CD4-positive, alpha-beta T cell treated with Interleukin-17A for 4 hours (primary cell): ENCODE data around the gene GRID1.
"Not testable (repeated sequence)": the region's sequence is repeated elsewhere in the genome, so short reads cannot be mapped to it uniquely, and the experiment has no call there.

ENCODE experiments used
- DNase-seq: peaks from one replicate; pipeline ENCODE4 v3.0.0-alpha.2; 2020; ENCODE audit warnings: mixed read lengths

Gene GRID1

DNA sequence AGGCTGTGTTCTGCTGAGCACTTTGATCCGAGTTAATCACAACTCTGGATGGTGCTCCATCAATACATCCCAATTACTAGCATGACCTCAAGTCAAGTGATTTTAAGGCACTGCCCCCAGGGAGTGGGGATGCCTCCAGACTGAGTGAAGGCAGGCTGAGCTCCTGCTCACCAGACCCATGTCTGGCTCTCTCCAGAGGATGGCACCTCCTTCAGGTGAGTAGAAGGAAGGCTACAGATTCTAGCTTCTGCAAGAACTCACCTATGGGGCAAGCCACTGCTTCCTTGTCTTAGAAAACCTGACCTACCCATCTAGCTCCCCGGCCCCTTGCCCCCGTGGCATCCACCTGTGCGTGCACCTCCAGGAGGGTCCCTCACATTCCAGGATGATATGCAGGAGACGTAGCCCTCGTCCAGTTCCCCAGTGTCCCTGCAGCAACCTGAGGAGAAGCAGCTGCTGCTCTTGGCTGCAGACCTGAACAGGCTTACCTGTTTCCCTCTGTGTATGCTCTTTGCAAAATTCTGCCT, 390.3 kb downstream of the GRID1 start:
- DNase-seq = no peak

DNA sequence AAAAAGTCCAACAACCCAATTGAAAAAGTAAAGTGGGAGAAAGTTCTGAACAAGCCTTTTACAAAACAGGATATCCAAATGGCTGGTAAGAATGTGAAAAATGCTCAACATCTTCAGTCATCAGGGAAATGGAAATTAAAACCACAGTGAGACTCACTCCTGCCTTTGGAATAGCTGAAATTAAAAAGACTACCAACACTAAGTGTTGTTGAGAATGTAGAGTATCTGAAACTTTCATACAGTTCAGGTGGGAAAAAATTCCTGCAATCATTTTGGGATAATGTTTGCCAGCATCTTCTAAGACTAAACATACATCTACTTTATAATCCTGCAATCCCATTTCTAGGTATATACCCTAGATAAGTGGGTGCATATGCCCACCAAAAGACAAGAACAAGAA, 395.1 kb downstream of the GRID1 start:
- no peak for DNase-seq

DNA sequence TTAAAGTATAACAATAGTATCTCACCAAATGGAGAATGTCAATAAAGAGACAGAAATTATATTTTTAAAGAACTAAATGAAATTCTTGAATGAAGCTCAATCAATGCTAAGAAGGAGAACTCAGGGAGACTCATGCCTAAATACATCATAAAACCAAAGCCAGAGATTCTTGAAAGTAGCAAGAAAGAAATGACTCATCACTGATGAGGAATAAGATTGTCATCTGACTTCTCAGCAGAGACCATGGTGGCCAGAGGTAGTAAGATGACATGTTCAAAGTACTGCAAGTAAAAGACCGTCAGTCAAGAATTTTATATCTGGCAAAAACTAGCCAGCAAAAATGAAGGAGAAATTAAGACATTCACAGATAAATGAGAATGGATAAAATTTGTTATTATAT, 399.0 kb downstream of the GRID1 start:
- DNase-seq = no peak

DNA sequence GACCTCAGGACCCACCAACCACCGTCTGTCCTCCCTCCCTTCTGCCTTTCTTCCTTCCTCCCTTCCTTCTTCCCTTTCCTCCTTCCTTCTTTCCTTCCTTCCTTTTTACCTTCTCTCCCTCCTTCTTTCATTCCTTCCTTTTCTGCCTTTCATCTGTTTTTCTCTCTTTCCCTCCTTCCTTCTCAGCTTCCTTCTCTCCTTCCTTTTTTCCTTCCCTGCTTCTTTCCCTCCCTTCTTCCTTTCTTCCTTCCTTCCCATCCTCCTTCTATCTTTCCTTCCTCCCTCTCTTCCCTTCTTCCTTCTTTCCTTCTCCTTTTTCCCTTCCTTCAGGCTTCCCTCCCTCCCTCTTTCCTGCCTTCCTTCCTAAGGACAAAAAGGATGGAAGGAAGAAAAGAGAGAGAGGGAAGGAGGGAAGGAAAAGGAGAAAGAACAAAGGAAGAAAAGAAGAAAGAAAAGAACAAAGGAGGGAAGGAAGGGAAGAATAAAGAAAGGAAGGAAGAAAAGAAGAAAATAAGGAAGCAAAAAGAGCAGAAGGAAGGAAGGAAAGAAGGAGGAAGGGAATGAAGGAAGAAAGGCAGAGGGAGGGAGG, 405.0 kb downstream of the GRID1 start:
- no peak for DNase-seq

DNA sequence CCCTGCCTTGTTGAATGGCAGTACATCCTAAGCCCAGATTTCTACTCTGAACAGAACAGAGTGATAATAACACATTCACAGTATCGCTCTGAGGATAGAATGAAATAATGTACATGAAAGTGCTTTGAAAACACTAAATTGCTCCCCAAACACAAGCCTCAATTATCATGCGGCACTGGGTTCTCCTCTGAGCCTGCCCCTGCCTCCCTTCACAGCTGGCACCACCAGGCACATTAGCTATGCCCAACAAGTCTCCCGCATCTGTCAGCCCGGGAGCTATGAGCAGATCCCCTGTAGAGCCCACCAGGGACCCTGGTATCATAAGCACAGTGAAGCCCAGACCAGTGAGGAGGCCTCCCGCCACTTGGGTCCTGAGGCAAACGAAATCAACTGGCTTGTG, 405.5 kb downstream of the GRID1 start:
- no peak for DNase-seq

DNA sequence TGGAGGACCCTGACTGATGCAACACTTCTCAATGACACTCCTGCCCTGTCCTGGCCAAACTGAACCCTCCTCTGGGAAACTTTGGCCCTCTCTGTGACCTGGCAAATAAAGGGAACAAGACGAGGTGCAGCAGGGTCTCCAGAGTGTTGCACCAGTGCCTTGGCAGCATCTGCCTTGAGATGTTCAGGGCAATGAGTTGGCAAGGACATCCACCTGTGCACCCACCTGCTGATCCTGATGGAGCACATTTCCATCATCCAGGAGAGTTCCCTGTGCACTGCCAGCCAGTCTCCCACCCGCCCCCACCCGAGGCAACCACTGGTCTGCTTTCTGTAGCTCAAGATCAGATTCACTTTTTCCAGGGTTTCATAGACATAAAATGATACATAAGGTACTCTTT, 407.4 kb downstream of the GRID1 start:
- no peak for DNase-seq

DNA sequence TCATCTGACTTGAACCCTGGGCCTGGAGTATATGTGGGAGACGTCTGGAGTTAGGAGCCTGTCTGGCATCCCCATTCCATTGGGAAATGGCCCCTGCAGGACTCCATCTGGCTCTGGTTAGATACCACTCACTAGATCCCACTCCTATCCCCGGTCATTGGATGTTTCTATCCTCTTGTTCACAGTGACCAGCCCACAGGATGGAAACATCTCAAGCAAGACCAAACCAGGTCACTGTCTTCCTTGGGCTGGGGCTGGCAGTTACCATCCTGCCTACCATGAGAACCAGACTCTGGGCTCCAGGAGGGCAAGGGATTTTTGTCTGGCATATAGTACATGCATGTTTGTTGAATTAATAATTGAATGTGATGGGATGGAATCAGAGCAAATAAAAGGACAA, 415.7 kb downstream of the GRID1 start:
- DNase-seq = no peak

DNA sequence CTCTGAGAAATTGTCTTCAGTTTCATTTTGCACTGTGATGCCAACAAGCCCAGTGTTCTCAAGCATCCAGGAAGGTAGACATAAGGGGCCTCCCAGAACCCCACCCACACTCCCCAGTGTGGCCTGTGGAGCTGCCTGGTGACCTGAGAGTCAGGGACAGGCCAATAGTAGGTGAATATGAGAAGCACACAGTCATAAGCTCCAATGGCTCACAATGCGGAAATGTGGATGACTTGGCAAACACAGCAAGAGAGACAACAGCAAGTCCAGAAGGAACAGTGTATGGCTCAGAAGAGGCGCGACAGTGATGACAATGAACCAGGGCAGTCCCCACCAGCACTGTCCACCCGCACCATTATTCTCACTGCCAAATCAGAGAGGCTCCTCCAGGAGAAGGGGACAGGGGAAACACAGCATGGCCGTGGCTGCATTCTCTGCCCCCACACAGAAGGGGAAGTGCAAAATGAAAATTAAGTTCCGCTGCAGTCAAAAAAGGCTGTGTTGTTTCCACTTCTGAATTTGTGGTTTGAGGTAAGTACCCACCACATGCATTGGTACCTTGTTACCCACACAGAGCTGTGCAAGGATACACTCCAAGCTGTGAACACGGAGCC, 419.8 kb downstream of the GRID1 start:
- no peak for DNase-seq

DNA sequence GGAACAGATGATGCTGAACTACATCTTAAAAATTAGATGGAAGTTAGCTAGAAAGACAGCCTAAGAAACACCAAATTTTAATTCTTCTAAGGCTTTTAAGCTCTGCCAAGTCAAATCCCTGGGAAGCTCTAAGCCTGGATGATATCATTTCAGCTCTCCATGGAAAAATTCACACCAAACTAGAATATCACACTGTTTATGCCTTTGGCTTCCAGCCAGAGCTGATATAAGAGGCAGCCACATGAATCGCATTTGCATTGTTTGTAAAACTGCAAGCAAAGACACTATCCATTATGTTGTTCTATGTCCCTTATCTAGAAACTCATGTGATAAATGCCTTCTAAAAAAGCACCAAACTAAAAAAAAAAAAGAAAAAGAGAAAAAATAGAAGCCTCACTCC, 430.4 kb downstream of the GRID1 start:
- DNase-seq = no peak

DNA sequence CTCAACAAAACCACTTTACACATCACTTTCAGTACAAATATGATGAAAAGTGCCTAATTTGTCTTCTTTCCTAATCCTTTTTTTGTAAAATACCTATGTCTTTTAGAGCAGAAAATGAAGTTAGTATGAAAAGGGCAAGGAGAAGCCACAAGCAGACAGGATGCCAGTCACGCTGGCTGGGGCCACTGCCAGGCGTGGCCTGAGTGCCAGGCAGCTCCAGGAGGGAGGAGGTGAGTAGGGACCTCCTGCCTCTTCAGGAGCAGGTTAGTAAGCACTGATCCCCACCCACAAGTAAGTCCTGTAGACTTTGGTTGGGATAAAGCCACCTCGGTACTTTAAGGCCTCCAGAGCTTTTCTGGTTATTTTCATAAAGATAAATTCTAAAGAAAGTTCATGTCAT, 432.0 kb downstream of the GRID1 start:
- no peak for DNase-seq

DNA sequence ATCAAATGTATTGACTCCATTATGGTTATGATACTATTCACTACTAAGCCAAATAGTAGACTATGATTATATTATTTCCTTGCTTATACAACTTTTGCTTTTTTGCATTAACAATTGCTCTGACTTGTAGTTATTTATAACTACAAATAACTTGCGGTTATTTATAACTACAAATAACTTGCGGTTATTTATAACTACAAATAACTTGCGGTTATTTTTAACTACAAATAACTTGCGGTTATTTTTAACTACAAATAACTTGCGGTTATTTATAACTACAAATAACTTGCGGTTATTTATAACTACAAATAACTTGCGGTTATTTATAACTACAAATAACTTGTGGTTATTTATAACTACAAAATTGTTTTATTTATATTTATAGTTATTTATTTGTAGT, 436.6 kb downstream of the GRID1 start:
- not testable (repeated sequence) for DNase-seq

DNA sequence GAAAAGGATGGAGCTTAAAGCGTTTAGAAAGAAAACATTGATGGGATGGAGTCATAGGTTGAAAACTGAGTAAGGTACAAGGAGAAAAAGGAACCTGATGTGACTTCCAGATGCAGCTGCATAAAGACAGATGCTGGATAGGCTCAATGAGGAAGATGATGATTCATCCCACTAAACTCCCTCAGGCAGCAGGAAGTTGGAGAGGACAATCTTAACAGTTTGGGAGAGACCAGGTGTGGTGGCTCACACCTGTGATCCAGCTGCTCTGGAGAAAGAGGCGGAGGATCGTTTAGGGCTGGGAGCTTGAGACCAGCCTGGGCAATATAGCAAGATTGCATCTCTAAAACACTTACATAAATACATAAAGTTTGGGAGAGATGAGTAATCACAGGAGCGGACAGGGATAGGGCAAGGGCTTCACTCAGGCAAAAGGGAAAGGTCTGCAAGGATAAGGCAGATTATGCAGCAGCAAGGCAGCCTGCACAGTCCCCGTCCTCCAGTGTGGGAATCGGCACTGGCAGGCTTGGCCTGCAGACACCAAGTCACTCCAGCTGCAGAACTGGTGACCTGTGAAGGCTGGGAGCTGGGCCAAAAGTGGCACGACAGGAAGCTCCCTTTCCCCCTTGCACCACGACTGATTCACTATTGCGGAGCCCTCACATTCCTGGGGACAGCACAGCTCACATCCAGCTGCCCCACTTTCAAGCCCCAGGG, 438.5 kb downstream of the GRID1 start:
- DNase-seq = no peak

DNA sequence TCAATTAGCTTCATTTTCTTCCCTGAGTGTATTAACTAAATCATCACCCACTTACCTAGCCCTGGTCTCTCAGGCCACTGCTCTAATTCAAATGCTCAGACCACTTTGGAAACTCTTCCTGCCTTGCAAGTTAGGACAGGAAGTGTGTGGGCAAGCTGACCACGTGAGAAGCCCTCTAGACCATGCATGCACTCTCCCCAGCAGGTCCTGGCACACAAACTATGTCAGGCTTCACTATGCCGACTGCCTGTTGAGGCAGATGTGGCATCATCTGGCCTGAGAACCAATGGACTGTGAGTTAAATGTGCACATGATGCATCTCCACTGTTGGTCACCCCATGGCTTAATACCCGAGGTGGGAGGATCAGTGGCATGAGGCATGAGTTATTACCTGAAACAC, 439.6 kb downstream of the GRID1 start:
- DNase-seq = no peak

DNA sequence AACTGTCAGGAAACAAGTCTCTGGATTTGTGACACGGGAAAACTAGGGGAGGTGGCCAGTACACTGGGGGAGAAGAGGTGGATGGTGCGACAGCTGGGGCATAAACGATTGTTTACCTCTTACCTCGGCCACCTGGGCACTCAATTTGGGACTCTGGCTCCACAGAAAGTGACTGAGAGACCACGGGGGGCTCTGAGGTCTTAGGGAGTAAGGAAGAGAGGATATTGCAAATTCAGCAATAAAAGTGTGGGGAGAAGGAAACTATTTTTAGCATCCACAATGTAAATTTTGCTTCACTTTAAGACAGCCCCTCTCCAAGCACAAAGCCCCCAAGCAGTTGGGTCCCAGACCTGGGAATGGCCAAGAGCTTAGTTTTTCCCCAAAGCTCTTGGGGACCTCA, 440.5 kb downstream of the GRID1 start:
- DNase-seq = no peak

DNA sequence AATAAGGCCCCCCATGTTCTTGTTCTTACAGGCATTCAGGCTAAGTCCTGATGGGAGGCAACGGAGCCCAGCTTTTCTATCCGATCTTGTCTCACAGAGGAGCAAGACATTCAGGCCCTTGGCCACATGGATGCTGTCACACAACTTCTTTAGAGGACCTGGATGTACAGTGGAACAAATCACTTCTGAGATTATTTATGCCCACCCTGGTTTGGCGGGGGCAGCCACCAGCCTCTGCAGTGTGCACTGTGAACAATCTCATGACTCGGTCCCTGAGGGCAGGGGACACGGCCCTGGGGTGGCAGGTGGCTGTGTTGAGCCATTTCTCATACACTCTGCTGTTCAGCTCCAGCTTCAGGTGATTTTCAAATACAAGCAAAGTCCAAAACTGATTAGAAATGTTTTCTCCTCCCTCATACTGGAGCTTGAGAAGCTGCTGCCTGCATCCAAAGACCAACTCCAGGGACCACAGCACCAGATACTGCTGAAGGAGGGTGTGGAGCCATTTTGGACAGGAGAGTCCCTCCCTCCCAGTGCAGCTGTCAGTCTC, 441.3 kb downstream of the GRID1 start:
- no peak for DNase-seq

DNA sequence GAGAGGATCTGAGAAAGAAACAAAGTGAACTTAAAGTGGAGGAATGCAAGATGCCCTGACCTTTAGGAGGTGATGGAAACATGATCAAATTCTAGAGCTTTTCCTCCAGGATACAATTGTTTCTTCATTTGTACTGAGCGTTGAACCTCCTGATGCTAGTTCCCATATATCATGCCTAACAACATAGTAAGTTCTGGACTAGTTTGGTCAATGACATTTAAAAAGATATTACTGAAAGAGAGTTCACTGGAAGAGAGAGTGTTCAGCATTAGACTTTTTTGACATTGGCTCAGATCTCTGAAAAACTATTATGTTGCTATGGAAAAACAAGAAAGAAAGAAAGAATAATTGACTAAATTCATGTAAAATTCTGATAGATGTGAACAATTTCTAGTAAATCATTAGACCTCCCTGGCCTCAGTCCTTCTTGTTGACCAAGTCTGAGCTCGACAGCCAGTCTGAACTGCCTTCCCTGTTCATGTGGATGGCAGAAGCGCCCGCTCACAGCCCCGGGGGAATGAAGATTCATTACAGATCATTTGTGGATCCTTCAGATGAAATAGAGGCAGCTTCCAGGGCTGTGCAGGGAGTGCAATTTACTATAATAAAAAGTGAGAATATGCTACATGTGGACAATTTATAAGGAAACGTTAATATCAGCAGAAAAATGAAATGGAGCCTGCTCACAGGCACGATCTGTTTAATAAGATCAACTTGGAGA, 442.1 kb downstream of the GRID1 start:
- DNase-seq = no peak

DNA sequence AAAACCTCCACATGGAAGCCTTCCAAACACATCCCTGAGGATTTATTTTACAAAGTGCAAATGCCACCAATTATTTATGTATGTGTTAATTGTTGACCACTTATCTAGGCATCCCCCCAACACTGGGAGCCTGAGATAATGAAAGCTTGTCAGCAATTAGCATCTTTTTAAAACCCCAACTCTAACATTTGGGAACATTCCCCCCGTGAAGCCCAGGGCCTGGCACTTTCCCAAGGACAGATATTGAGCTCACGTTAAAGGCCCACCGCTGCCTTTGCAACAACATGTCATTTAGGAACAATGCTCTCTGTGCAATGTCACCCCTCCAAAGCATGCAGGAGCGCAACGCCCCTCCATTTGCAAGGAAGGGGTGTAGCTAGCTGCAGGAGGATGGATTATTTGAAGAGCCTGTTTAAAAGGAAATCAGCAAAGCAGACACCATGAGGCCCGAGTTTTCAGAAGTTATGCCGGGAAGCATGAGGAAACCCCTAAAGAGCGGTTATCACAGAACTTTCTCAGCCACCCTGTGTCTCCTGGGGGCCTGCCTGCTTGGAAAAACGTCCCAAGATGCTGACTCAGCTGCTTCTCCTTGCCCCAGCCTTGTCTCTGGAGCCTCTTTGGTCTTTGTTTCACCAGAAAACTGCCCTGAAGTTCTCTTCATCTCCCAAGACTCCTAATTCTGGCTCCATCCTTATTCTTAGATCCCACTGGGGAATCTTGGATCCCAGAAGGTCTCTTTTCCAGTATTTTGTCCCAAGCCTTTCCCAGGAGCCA, 444.1 kb downstream of the GRID1 start:
- DNase-seq = no peak

DNA sequence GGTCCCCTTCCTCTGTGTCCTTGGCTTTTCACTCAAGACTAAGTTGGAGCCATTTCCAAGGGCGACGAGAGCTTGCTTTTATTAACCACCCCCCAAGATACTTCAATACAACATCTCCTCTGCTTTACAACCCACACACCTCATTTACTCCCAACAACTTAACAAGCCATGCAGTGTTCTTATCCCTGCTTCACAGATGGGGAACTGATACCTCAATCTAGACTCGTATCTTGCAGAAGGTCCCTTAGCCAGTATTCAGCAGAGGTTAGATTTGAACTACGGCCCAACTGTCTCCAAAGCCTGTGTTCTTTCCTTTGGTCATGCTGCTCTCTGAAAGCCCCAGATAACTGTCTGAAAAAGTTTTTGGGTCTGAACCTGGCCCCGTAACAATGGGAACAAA, 444.8 kb downstream of the GRID1 start:
- no peak for DNase-seq

DNA sequence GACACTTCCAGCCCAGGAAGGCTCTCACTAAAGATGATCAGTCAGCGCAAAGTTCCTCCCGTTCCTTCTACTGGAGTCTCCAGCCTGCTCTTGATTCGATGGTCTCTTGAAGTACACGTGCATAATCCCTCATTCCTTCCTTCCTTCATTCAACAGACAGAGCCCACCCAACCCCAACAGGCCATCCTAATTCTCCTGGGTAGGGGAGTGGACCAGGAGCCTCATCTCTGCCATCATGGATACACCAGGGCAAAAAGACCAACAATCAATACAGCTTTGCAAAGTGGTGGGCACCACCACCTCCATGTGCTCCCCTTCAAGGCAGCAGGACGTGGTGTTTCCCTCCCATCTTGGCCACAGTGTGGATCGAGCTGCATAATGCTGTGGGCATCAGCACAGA, 446.3 kb downstream of the GRID1 start:
- no peak for DNase-seq

DNA sequence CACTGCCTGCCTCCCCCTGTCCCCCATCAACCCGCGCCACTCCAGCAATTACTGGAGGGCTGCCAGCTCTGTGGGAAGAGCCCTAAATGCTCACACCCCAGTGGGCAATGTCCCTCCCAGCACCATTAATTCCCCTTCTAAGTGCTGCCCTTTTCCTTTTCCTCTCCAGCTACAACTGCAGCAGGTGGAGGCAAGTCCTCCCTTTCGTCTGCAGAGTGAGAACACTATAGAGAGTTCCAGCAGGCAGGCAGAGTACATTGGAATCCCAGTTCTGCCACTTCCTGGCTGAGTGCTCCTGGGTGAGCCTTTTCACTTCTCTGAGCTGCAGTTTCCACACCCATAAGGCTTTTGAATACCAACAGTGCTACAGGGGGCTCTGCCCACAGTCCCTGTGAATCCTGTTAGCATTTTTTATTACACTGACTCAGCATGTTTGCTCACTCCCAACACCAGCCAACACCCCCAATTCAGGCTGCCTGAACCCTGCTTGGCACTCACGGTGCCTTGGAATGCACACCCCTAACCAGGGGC, 447.0 kb downstream of the GRID1 start:
- no peak for DNase-seq

DNA sequence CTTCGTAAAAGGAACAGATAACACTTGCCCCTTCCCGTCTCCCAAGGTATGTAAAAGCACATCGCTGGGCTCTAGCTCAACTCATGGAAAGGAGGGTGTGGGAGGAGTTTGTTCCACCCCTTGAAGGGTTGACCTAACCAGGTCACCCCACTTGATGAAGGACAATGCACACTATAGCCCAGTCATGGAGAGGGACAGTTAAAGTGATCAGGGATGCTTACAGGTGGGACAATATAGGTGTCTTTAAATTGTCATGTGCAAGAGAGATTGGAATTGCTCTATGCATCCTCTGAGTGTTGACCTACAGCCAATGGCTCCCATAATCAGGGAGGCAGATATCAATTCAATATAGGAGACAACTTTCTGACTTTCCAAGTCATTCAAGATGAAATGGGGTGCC, 448.2 kb downstream of the GRID1 start:
- no peak for DNase-seq

DNA sequence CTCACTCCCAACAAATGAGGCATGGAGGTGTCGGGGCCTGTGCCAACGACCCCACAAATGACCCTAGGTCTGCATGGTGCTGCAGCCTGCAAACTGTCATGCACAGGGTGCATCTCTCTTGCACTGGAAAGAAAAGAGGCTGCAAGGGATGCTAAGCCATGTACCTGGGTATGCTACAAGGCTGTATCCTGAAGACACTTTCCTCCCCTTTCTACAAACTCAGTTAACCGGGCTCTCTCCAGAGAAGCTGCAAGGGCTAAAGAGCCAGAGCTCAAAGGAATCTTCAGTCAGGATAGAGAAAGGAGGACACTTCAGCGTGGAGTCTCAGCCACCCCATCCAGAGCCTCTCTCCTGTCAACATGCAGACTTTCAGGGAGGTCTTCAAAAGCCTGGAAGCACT, 449.0 kb downstream of the GRID1 start:
- DNase-seq = no peak
